Colon (tissue), 2 donors: ENCODE data around the gene SAP30.

ENCODE experiments used
- FAIRE-seq: peaks from 2 replicates; lab custom pipeline; 2012; peaks lifted over from hg19 to GRCh38; lab: Jason Lieb, UNC
- donor health status: control.
- donor health status: control.

The SAP30 gene

DNA sequence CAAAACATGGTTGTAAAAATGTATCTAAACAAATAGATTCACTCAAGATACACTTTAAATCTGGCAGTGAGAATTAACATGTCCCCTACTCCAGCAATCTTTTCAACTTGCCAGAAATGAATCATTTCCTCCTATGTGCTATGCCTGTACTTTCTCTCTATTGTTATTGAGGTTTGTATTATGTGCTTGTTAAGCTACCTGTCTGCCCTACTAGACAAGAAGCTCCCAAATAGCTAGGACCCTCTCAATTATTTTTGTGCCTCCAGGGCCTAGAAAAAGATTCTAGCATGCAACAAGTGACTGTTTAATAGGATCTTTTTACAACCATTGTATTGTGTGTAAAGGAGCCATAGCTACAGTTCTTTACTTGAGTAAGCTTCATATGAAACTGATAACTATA is 3.5 kb upstream of the SAP30 start:
- FAIRE-seq, result no peak

DNA sequence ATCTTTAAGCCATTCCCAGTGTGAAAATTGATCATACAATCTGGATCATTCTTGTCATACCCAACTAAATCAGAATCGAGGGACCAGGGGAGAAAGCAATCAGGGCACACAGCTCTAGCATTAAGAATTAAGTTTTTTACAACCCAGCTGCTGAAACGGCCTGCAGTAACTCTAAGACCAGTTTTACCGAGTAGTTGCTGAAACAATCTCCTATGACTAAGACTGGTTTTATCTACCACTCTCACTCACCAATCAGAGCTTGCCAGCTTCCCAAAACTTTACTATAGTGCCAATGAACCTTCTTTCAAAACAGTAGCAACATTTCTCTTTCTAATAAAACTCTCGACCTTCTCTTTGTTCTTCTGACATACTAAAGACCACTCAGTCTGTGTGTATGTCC is 2.8 kb upstream of the SAP30 start:
- no peak for FAIRE-seq

DNA sequence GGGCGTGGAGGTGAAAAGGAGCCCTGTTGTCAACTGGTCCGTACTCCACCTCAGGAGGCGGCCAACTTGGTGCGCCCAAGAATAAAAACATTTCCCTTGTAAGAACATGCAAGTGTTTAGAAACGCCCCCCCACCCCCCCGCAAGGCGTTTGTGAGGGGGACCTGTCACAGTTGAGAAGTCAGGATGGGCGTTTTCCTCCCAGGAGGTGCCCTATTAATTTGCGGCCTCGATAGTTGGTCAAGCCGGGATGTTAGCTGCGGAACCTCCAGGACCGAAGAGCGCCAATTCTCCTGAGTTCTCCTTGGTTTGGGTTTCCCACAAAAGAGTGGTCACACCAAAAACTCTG is 651 bp upstream of the SAP30 start:
- FAIRE-seq, result no peak

DNA sequence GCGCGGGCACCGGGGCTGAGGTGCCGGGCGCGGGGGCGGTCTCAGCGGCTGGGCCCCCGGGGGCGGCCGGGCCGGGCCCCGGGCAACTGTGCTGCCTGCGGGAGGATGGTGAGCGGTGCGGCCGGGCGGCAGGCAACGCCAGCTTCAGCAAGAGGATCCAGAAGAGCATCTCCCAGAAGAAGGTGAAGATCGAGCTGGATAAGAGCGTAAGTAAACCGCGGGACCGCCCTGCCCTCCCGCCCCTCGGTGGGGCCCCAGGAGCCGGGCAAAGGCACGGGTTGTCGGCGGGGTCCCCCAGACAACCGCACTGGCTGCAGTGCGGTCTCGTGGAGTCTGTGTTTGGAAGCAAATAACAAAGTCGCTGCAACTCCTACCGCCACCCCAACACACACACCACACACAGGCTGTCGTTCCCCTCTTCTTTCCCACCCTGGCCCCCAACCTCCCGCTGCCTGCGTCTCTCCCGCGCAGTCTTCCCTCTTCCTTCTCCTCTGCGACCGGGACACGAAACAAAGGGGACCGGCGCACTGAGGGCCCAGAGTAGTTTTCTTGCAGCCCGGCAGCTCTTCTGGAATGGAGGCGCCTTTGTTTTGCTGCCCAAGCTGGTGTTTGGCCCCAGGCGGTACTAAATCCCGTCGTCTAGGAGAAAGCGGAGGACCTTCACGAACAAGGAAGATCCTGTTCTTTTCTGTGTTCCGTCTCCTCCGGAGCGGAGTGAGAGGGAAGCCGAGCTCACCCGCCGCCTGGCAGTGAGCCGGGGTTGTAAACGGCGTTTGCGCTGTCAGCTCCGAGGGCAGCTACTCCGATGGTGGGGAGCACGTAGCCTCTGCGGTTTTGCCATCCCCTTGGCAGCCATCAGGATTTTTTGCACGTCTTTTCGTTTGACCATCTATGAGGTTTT is 788 bp downstream of the SAP30 start:
- no peak for FAIRE-seq

DNA sequence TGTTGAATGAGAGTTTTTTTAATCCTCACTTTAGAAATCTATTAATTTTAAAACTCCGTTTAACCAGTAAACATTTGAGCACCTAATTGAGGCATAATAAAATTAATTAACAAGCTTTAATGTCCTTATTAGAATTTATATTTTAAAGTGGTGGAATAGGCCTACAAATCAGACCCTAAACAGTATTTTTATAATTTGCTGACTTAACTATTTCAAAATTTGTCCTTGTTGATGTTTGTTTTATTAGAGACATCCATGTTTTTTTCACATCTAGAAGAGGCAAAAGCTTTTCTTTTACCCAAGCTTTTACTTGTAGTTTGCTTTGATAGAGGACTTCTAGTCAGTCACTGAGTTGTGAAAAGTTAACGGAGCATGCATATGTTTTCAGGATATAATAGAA is 3.8 kb downstream of the SAP30 start:
- FAIRE-seq, result no peak

DNA sequence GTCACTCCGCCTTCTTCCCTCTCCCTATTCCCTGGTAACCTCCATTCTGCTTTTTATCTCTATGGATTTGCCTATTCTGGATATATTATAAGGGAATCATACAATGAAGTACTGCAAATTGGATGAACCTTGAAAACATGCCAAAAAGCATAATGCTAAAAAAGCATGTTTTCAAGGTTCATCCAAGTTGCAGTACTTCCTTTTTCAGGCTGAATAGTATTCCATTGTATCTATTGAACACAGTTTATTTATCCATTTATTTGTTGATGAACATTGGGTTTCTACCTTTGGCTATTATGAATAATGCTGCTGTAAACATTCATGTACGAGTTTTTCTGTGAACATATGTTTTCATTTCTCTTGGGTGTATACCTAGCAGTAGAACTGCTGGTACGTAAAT is 9.2 kb downstream of the SAP30 start:
- no peak for FAIRE-seq

DNA sequence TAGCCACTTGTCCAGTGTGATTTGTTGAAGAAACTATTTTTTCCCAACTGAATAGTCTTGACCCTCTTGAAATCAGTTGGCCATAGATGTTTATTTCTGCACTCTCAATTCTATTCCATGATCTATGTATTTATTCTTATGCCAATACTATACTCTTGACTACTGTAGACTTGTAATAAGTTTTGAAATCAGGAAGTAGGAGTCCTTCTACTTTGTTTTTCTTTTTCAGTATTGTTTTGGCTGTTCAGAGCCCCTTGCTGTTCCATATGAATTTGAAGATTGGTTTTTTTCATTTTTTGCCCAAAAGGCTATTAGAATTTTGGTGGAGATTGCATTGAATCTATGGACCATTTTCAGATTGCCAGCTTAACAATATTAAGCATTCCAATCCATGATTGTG is 10.2 kb downstream of the SAP30 start:
- no peak for FAIRE-seq

DNA sequence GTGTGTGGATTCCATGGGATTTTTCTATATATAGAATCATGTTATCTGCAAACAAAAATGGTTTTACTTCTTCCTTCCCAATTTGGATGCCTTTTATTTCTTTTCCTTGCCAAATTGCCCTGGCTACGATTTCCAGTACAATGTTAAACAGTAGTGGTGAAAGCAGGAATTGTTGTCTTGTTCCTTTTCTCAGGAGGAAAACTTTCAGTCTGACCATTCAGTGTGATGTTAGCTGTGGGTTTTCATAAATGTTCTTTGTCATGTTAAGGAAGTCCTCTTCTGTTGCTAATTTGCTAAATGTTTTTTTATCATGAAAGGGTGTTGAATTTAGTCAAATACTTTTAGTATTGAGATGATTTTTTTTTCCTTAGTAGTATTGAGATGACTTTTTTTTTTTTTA is 10.9 kb downstream of the SAP30 start:
- no peak for FAIRE-seq

DNA sequence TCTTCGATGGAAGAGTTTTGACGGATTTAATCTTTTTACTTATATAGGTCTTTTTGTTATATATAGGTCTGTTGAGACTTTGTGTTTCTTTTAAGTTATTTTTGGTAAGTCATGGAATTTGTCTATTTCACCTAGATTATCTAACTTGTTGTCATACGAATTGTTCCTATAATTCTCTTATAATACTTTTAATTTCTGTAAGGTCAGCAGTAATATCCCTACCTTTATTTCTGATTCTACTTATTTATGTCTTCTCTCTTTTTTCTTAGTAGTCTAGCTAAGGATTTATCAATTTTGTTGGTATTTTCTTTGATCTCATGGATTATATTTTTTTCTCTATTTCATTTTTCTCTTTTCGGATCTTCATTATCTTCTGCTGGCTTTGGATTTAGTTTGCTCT is 11.6 kb downstream of the SAP30 start:
- FAIRE-seq, result no peak

DNA sequence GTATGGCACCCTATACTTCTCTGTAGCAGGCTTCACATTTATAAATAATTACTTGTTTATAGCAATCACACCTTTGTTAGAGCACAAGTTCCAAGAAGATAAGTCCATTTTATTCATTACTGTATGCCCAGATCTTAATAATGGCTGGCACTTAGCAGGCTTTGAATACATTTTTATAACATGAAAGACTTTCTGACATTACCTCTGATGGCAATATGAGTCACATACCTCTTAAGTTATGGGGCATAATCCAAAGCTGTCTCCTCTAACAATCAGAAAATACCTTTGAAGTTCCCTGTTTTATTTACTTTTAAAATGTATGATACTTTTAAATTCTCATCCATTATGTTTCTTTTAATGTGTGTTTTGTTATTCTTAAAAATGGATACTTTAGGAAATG is 16.0 kb downstream of the SAP30 start:
- FAIRE-seq, result no peak

DNA sequence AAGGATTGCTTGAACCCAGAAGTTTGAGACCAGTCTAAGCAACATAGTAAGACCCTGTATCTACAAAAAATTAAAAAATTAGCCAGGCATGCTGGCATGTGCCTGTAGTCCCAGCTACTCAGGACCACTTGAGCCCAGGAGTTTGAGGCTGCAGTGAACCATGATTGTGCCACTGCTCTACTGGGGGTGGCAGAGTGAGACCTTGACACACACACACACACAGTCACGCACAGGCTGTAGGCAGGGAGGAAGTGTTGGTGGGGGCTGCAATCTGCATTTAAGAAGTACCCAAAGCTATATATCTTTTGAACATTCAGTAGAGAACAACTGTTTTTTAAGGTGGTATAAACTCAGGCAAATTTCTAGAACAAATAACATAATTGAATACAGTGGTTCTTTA is 20.9 kb downstream of the SAP30 start:
- no peak for FAIRE-seq

DNA sequence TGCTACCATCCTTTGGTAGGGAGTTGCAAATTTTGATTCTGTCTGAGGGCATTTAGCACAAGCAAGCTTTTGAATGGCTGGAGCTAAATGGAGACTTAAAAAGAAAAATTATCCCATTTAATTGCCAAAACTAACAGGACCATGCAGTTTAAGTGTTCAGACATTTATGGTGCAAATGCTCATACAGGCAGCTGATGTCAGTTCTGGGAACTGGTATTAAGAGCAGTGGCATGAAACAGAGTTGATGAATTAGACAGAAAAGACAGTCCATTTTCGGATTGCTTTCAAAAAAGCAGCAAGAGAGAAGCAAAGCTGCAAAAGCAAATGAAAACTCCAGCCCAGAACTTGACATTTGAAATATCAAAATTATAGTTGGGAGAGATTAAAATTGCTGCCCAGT is 26.9 kb downstream of the SAP30 start:
- FAIRE-seq, result no peak

DNA sequence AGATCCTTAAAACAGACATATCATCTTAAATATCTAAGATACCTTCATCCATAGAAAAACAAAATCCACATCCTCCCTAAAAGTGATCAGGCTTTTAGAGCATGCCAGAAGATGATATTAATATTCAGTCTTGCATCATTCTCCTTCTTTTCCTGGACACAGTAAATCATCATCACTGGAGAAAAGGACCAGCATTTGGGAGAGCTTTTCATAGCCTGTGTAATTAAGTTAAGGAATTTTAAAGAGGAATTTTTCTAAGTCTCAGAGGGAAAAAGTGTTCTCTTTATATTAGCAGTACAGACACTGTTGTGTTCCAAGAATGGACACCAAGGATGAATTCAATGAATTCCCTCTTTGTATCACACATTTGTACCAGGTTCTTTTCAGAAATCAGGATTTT is 27.5 kb downstream of the SAP30 start:
- no peak for FAIRE-seq

DNA sequence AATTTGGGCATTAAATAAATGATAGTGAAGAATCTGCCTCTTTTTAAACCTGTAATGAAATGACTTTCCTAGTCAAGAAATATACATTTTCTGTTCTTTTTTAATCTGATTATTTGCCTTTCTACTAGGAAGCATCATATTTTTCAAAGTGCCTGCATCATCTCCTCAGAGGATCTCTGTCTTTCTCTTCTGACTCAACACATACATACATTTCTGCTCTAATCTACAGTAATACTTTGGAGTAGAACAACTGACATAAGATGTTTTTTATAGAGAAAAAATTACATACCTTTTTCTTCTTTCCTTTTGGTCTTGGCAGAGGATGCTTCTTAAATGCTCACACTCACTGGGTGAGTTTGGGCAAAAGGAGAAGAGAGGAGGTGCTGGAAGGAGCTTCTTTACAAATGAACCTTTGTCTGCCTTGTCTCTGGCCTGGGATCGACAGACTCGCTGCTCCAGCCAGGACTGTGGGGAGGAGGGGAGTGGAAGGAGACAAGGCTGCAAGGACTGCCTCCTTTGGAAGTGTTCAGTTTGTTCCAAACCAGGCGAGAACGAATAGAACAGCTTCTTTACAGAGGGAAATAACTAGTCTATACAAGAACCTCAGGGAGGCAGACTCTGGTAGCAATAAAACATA is 28.1 kb downstream of the SAP30 start, which contains the start of gene SCRG1:
SCRG1 (minus strand) TSS at position 338 of the 637 bp plus-strand sequence. CDS start 7,702 bp downstream, outside the sequence.
- no peak for FAIRE-seq

DNA sequence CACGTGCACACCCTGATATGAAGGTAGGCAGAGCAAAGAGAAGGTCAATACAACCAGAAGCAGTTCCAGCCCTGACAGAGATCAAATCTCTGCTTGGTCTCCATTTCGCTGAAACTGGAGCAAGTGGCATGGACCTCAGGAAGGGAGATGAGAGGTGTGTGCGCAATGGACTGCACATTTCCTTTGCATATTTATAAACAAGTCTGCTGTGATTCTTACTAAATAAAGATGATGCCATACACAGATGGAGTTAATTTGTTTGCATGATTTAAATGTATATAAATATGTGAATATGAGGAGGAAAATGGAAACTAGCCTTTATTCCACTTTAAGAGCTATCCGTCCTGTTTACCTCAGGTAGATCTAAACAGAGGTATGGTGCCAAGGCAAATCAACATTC is 30.3 kb downstream of the SAP30 start:
- FAIRE-seq, result no peak

DNA sequence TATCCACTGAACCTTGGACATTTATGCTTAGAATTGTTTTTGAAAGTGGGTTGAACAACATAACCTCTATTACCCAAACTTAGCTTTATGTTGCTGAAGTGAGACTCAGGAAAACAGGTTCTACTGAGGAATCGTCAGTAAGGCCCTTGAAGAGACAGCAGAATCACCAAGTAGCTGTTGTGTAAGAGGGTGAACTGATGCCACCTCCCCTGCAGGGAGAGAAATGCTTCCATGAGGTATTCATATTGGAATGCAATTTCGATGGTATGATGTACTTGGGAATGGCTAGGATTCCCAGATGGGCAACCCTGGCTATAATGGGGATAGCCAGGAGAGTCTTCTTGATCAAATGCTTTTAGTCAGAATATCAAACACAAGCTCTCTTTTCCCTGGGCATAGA is 32.3 kb downstream of the SAP30 start:
- no peak for FAIRE-seq

DNA sequence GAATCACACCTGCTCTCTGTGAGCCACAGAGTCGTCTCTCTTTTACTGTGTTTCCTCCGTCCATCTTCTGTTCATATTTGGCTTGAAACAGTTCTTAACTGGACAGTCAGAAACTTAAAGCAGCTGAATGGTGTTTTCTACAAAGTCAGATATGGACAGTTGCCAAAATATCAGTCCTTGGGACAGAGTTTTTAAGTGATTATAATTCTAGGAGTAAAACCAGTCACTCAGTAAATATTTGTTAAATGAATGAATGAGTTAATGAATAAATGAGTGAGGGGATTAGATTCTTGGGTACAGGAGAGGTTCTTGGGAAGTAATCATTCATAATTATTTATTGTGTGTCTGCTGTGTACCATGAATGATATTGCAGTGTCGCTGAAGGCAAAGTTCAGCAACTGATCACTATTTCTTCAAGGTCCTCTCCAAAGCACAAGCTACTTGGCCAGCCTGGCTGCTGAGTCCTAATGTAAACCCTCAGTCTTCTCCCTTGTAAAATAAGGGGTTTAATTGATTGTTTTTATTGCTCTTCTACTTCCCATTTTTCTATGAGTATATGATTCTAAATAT is 33.6 kb downstream of the SAP30 start:
- no peak for FAIRE-seq

DNA sequence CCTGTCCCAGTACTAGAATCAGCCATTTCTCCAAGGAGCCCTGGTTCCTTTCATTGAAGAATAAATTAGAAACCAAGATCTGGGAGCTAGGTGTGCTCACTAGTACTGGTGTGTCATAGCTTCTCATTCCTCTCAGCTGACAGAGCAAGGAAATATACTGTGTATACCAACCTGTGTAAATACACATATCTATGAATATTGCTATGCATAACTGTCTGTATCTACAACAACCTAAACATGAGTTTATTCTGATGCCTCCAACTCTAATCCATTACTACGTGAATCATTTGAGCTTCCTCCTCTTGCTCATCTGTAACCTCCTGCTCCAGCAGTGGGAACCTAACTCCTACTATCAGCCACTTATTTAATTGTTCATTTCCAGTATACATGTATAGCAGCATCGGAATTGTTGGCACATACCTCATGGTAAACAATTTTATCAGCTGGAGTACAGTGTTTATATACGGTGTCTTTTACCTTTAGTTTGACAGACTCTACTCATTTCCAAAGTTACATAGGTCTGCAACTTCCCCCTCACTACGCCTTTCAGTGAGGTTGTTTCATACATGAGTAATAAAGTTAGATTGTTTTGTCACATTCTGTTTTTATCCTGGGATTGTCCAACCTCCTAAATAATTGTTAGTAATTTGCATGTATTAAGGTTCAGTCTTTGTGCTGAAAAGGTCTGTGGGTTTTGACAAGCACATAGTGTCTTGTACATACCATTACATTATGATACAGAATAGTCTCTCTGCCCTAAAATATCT is 35.3 kb downstream of the SAP30 start:
- FAIRE-seq, result no peak

DNA sequence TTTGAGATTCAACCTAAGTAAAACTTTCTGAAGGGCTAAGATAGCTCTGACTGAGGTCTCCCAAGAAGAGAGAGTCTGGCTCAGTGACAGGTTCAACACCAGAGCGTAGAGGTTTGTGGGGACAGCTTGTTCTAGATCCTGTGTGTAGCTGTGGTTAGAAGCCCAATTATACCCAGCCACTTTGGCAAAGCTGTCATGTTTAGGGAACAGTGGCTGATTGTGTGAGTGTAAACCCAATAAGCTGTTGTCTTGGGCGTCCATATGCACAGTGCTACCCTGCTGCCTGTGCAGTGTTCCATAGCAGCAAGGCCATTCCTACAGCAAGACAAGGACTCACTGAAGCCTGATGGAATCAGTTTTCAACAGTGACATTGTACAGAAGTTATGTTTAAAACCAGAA is 39.3 kb downstream of the SAP30 start:
- FAIRE-seq, result no peak

DNA sequence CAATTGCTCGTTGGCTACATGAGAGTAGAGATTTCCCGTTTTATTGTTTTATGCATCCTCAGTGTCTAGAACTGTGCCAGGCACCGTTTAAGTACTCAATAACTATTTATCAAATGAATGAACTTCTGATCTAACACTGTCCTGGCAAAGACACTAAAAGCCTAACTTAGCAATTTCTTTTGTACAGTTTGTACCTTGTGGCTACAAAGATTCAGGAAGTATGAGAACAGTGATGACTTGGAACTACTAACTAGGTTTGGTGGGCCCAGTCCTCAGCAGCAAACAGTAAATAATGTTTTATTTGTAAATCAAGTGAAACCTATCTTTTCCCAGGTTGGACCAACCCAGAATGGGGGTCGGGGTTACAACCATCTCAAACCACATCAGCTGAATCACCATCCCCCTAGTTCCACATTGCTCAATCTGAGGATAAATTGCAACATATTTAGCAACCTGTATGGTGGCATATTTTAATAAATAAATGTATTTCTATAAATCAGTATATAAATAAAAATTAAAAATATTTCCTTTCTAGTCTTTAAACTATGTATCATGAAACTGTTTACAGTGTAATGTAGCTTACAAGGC is 40.4 kb downstream of the SAP30 start:
- no peak for FAIRE-seq

DNA sequence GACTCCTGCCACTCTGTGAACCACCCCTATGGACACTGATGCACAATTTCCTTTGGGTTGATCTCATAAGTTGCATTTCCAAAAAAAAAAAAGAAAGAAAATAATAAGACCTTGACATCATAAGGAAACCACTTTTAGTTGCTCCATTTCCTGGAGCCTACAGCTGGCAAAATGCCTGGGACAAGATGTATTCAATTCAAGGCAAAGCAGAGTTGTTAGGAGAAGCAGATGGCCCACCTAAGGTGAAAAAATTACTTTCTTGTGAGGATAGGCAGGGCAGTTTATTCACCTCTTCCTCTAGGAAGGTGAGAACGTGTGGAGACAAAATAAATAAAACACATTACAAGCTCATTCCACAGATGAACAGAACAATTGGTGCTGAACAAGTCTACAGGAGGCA is 42.3 kb downstream of the SAP30 start:
- no peak for FAIRE-seq

DNA sequence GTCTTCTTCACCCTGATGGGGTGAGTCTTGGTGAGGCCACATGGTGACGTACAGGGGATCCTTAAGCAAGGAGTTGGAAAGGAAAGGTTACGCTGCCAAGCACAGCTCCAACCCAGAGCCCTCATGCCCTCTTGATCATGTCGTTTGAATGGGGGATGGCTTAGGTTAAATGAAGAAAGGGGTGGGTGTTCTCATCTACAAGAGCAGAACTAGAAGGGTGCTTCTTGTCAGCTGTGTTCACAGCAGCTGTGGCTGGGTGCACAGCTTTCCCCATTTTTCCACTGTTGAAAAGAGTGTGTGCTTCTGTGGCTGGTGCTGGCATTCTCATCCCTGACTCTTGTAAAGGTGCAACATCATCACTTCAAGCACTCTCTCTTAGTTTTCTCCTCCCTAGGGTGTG is 43.7 kb downstream of the SAP30 start:
- no peak for FAIRE-seq
